Activated CD8-positive, alpha-beta memory T cell treated with anti-CD3 and anti-CD28 coated beads for 48 hours (primary cell): Measurements from ENCODE around the gene NKPD1.

ENCODE experiments used
- DNase-seq, 3 experiments: peaks; one replicate each; pipeline ENCODE4 v3.0.0-alpha.2; 2020; ENCODE audit warnings: low read depth in 2 of 3, low spot score in 2 of 3

Gene NKPD1

GRCh38 chr19:45141203-45141900 lies 19.4 kb downstream of the NKPD1 start:
- no peak for DNase-seq

GRCh38 chr19:45140533-45140932 lies 20.2 kb downstream of the NKPD1 start:
- no peak for DNase-seq

GRCh38 chr19:45140144-45140503 lies 20.7 kb downstream of the NKPD1 start:
- no peak for DNase-seq

- no peak for DNase-seq
Observed at GRCh38 chr19:45139286-45140143, 21.3 kb downstream of the NKPD1 start.

- no peak for DNase-seq
Observed at GRCh38 chr19:45138303-45138751, 22.5 kb downstream of the NKPD1 start.

GRCh38 chr19:45137179-45137761 lies 23.5 kb downstream of the NKPD1 start:
- no peak for DNase-seq

GRCh38 chr19:45136507-45137178 lies 24.1 kb downstream of the NKPD1 start:
- no peak for DNase-seq

GRCh38 chr19:45135176-45135885 lies 25.5 kb downstream of the NKPD1 start:
- DNase-seq, result no peak

- DNase-seq, result no peak
Observed at GRCh38 chr19:45133661-45134060, 27.1 kb downstream of the NKPD1 start.

- no peak for DNase-seq
Observed at GRCh38 chr19:45130888-45131615, 29.7 kb downstream of the NKPD1 start.

- no peak for DNase-seq
Observed at GRCh38 chr19:45130236-45130635, 30.5 kb downstream of the NKPD1 start.

GRCh38 chr19:45128806-45129205 lies 32.0 kb downstream of the NKPD1 start:
- DNase-seq, result no peak

GRCh38 chr19:45128146-45128545 lies 32.6 kb downstream of the NKPD1 start:
- DNase-seq, result no peak

GRCh38 chr19:45126654-45127053 lies 34.1 kb downstream of the NKPD1 start:
- DNase-seq, result no peak

GRCh38 chr19:45125975-45126493 lies 34.7 kb downstream of the NKPD1 start:
- peak; percentile 46 to 71 (median 58) for DNase-seq

GRCh38 chr19:45125360-45125759 lies 35.4 kb downstream of the NKPD1 start:
- DNase-seq, result no peak

- DNase-seq, result no peak
Observed at GRCh38 chr19:45124021-45124420, 36.8 kb downstream of the NKPD1 start.

- no peak for DNase-seq
Observed at GRCh38 chr19:45123440-45123850, 37.3 kb downstream of the NKPD1 start.

GRCh38 chr19:45122832-45123231 lies 38.0 kb downstream of the NKPD1 start:
- DNase-seq, result no peak

- no peak for DNase-seq
Observed at GRCh38 chr19:45121827-45122345, 38.9 kb downstream of the NKPD1 start.
